Rectal smooth muscle tissue (tissue), 1 donor: Measurements from ENCODE around the gene LRMDA.

Experiments used
- H3K27ac ChIP-seq: one replicate; pipeline ENCODE4 v1.7.0; 2013; ENCODE audit warnings: low read depth, low read length, inconsistent platforms
- H3K27me3 ChIP-seq: one replicate; pipeline ENCODE4 v1.7.0; 2013; ENCODE audit warnings: low read length; ENCODE audit not compliant: control insufficient read depth, insufficient read depth
- H3K36me3 ChIP-seq: one replicate; pipeline ENCODE4 v1.7.0; 2013; ENCODE audit warnings: low read length; ENCODE audit not compliant: control insufficient read depth, insufficient read depth
- H3K4me1 ChIP-seq: one replicate; pipeline ENCODE4 v1.7.0; 2013; ENCODE audit warnings: low read length; ENCODE audit not compliant: control insufficient read depth, insufficient read depth
- H3K4me3 ChIP-seq: one replicate; pipeline ENCODE4 v1.7.0; 2013; ENCODE audit warnings: low read length
- H3K9ac ChIP-seq: one replicate; pipeline ENCODE4 v1.7.0; 2013; ENCODE audit warnings: low read length

LRMDA gene

GRCh38 chr10:76031769-76032699 is 600.6 kb downstream of the LRMDA start:
- Histone ChIP-seq H3K9ac (no peak overlapping the region), H3K27ac (no peak overlapping the region), H3K36me3 (no peaks in the 10 kb centered on the region)

GRCh38 chr10:76032700-76033039 is 601.2 kb downstream of the LRMDA start:
- H3K9ac ChIP-seq, result no peak overlapping the region
- H3K27me3 ChIP-seq, result no peaks in the 10 kb centered on the region
- peaks cover 3% of the 10 kb centered on the region for H3K4me1 ChIP-seq
- H3K36me3 ChIP-seq, result no peaks in the 10 kb centered on the region
- H3K27ac ChIP-seq, result no peak overlapping the region
- no peak overlapping the region for H3K4me3 ChIP-seq

More at GRCh38 chr10:76031769-76032699, 600.6 kb downstream of the LRMDA start:
- Histone ChIP-seq H3K27me3 (no peaks in the 10 kb centered on the region), H3K4me1 (peaks cover 3% of the 10 kb centered on the region), H3K4me3 (no peak overlapping the region)

DNA sequence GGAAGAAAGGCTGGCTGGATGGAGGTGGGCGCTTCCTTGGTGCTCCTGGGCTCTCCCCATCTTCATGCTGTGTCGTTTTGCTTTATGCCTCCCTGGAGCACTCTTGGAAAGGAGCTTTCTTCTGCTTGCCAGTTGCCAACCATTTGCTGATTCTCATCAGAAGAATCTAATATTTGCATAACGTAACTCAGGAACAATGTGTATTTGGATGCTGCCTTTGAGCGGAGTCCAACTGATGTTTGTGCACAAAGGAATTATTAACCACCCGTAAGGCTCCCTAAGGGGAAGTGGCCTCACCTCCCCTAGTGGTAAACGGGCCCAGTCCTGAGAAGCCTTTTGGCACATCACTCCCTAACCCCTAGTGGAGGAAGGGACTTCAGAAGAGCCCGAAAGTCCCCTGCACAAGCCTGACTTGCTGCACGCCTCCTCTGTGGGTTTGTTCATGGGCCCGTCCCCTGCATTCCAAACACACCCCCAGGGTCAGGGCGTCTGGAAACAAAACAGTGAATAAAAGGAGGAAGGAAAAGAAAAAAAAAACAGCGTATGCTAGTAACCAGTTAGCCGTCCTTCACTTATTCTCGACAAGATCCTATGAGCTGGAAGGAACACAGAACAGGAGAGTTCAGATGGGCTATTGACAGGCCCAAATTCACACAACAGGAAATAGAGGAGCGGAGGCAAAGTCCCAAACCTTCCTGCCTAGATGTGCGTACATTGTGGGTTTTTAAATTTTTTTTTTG is 602.2 kb downstream of the LRMDA start:
- Histone ChIP-seq H3K27me3 (no peaks in the 10 kb centered on the region), H3K27ac (no peak overlapping the region), H3K4me1 (peaks cover 3% of the 10 kb centered on the region), H3K9ac (no peak overlapping the region), H3K4me3 (no peak overlapping the region), H3K36me3 (no peaks in the 10 kb centered on the region)

DNA sequence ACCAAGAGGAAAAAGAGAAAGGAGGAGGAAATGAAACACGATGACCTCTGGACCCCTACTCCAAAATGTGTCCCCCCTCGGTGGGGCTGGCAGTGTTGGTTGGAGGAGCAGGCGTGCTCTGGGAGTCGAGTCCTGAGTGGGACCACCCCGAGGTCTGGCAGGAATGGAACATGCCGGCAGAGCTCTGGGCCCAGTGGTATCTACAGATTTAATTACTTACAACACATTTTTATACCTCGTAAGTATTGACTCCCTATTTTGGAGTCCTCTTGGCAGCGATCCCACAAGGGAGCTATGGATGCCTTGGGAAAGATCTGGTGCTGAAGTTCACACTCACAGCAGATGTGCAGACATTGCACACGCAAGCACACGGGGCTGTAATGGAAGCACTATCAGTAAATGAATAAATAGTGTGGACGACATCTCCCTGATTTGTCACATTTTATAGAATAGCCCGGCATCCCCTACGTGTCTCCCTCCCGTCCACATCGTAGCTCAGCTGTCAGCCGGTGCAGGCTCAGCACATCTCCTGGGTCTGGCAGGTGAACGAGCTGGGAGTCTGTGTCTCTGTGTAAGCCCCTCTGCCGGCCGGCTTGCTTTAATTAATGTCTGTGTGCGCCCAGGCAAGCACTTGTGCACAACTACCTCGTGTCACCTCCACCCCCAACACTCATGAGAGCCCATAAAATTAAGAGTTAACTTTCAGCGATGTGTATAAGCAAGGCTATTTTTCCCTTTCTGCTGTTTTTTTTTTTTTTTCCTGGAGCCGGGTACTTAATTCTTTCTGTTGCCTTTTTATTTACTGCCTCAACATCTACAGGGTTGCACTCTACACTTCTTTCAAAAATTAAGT is 603.2 kb downstream of the LRMDA start:
- Histone ChIP-seq H3K27me3 (no peaks in the 10 kb centered on the region), H3K27ac (no peak overlapping the region), H3K4me1 (peaks cover 3% of the 10 kb centered on the region), H3K9ac (no peak overlapping the region), H3K4me3 (no peak overlapping the region), H3K36me3 (no peaks in the 10 kb centered on the region)

GRCh38 chr10:76035206-76036110 is 604.0 kb downstream of the LRMDA start:
- H3K9ac ChIP-seq, result no peak overlapping the region
- no peaks in the 10 kb centered on the region for H3K27me3 ChIP-seq
- H3K27ac ChIP-seq, result no peak overlapping the region
- no peak overlapping the region for H3K4me3 ChIP-seq
- H3K4me1 ChIP-seq, result peaks cover 3% of the 10 kb centered on the region
- H3K36me3 ChIP-seq, result no peaks in the 10 kb centered on the region

- peaks cover 3% of the 10 kb centered on the region for H3K4me1 ChIP-seq
- no peaks in the 10 kb centered on the region for H3K27me3 ChIP-seq
- no peak overlapping the region for H3K9ac ChIP-seq
- no peak overlapping the region for H3K4me3 ChIP-seq
- H3K36me3 ChIP-seq, result no peaks in the 10 kb centered on the region
- H3K27ac ChIP-seq, result no peak overlapping the region
Measured at GRCh38 chr10:76036111-76036940, 604.9 kb downstream of the LRMDA start.

DNA sequence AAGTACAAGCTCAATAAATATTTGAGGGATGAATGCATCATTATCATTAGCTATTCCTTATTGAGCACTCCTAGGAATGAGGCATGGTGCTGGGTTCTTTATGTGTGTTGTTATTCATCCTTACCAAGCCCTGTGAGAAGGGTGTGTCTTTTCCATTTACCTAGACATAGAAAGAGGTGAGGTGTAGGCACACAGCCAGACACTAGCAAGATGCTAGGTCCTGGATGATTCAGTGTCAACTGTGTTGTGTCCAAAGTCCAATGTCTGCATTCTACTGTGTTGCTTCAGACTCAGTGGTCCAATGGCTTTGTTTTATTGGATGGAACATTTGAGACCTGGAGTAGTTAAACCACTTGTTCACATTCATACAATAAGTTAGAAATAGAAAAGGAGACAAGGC is 605.5 kb downstream of the LRMDA start:
- no peak overlapping the region for H3K27ac ChIP-seq
- H3K4me3 ChIP-seq, result no peak overlapping the region
- peaks cover 3% of the 10 kb centered on the region for H3K4me1 ChIP-seq
- no peak overlapping the region for H3K9ac ChIP-seq
- no peaks in the 10 kb centered on the region for H3K36me3 ChIP-seq
- no peaks in the 10 kb centered on the region for H3K27me3 ChIP-seq

DNA sequence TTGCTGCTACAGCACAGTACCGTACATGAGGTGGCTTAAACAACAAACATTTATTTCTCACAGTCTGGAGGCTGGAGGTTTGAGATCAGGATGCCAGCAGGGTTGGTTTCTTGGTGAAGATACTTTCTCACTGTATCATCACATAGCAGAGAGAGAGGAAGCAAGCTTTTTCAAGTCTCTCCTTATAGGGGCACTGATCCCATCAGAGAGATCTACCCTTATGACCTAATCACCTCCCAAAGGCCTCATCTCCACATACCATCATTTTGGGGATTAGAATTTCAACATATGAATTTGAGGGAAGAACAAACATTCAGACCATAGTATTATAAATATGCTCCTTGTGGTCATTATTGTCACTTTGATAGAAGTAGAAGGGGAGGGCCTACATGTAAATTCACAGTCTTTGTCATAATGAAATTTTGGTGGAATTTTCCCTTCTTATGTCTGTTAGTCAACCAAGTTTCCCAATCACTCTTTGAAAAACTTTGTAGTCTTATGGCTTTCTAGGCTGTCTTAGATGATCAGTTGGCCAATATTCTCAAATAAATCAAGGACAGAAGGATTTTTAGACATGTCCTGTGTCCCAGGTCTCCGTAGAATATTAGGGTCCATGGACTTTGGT is 606.2 kb downstream of the LRMDA start:
- Histone ChIP-seq H3K27me3 (no peaks in the 10 kb centered on the region), H3K36me3 (no peaks in the 10 kb centered on the region), H3K9ac (no peak overlapping the region), H3K4me3 (no peak overlapping the region), H3K27ac (no peak overlapping the region), H3K4me1 (peaks cover 3% of the 10 kb centered on the region)

DNA sequence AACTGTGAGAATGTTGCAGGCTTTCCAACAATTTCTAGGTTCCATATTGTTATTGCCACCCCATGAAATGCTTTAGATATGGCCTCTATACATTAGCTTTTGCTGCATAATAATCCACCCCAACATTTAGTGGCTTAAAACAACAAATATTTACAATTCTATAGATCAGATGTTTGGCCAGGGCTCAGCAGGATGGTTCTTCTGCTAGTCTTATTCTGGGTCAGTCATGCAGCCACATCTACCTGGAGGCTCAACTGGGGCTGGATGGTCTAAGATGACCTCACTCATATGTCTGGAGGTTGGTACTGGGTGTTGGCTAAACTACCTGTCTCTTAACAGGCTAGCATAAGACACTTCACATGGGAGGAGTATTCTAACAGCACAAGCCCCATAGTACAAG is 607.3 kb downstream of the LRMDA start:
- Histone ChIP-seq H3K4me1 (peaks cover 3% of the 10 kb centered on the region), H3K27ac (no peak overlapping the region), H3K9ac (no peak overlapping the region), H3K27me3 (no peaks in the 10 kb centered on the region), H3K4me3 (no peak overlapping the region), H3K36me3 (no peaks in the 10 kb centered on the region)

GRCh38 chr10:76040107-76040829 is 608.8 kb downstream of the LRMDA start:
- Histone ChIP-seq H3K27me3 (no peaks in the 10 kb centered on the region), H3K4me1 (peaks cover 3% of the 10 kb centered on the region), H3K36me3 (no peaks in the 10 kb centered on the region), H3K4me3 (no peak overlapping the region), H3K9ac (no peak overlapping the region), H3K27ac (no peak overlapping the region)
